ENCODE results near the gene MUC4.
"Not testable (repeated sequence)": the region's sequence is repeated elsewhere in the genome, so short reads cannot be mapped to it uniquely, and the experiment has no call there.

- TF ChIP-seq CTCF, POLR2A, POLR2AphosphoS5 (IDR thresholded peaks at IDR 0.05): not testable (repeated sequence)
Measured at GRCh38 chr3:195724363-195724762, 87.4 kb downstream of the MUC4 start.

Measured in upper lobe of left lung (tissue), 4 donors.